BE2C (cell line): ENCODE data around the gene EXT2.

Experiments
- DNase-seq: peaks from one replicate; pipeline ENCODE4 v3.0.0-alpha.2; 2020
- H3K27me3 ChIP-seq: fragments of 250-450 bp; sonication (Bioruptor Pico); 2 replicates; pipeline ENCODE4 v1.5.1; 2020; ENCODE audit warnings: mild to moderate bottlenecking
- H3K36me3 ChIP-seq: fragments of 250-450 bp; sonication (Bioruptor Pico); 2 replicates; pipeline ENCODE4 v1.5.1; 2020; ENCODE audit warnings: mild to moderate bottlenecking
- H3K4me1 ChIP-seq: fragments of 250-450 bp; sonication (Bioruptor Pico); 2 replicates; pipeline ENCODE4 v1.5.1; 2020
- H3K4me3 ChIP-seq: 2 replicates; pipeline ENCODE4 v1.5.1; 2011; ENCODE audit warnings: low read depth, low read length
- H3K9me3 ChIP-seq: fragments of 250-450 bp; sonication (Bioruptor Pico); 2 replicates; pipeline ENCODE4 v1.5.1; 2020
- TF ChIP-seq, protein P1 (sequence below): IDR thresholded peaks from 2 replicates; pipeline ENCODE4 v1.5.1; 2012; ENCODE audit warnings: mild to moderate bottlenecking, low read depth, low read length

The EXT2 gene

DNA sequence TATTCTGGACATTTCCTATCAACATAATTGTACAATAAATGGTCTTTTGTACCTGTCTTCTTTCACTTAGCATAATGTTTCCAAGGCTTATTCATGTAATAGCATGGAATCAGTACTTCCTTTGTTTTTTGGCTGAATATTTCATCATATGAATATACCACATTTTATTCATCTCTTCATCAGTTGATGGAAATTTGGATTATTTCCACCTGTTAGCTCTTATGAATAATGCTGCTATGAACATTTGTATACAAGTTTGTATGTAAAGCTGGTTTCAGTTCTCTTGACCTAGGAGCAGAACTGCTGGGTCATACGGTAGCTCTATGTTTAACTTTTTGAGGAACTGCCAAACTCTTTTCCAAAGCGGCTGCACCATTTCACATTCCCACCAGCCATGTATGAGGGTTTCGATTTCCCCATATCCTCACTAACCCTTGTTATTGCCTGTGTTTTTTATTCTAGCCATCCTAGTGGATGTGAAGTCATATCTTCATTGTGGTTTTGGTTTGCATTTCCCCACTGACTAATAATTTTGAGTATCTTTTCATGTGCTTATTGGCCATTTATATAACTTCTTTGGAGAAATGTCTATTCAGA lies 20.9 kb downstream of the EXT2 start:
- Histone ChIP-seq H3K27me3 (no peaks in the 10 kb centered on the region), H3K4me1 (no peaks in the 10 kb centered on the region), H3K9me3 (no peaks in the 10 kb centered on the region), H3K36me3 (no peaks in the 10 kb centered on the region), H3K4me3 (no peak overlapping the region)
- TF ChIP-seq, protein P1, sequence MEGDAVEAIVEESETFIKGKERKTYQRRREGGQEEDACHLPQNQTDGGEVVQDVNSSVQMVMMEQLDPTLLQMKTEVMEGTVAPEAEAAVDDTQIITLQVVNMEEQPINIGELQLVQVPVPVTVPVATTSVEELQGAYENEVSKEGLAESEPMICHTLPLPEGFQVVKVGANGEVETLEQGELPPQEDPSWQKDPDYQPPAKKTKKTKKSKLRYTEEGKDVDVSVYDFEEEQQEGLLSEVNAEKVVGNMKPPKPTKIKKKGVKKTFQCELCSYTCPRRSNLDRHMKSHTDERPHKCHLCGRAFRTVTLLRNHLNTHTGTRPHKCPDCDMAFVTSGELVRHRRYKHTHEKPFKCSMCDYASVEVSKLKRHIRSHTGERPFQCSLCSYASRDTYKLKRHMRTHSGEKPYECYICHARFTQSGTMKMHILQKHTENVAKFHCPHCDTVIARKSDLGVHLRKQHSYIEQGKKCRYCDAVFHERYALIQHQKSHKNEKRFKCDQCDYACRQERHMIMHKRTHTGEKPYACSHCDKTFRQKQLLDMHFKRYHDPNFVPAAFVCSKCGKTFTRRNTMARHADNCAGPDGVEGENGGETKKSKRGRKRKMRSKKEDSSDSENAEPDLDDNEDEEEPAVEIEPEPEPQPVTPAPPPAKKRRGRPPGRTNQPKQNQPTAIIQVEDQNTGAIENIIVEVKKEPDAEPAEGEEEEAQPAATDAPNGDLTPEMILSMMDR, result no peak
- DNase-seq, result no peak

DNA sequence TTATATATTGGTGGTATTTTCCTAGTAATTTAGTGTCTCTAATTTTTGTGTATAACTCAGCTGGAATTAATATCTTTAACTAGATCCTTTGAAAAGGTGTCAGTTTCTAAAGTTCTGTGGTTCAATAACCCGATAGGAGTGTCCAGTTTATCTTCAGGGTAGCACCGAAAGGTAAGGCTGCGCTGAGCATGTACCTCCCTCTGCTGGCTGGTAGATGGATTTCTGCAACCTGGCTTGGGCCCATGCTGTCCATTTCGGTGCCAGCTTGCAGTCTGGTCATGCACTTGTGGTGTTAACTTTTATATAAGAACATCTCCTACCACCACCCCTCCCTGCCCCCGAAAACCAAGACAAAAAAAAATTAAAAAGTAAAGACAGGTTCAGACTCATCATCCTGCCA lies 24.7 kb downstream of the EXT2 start:
- no peaks in the 10 kb centered on the region for H3K4me1 ChIP-seq
- no peak overlapping the region for H3K4me3 ChIP-seq
- no peak for DNase-seq
- H3K9me3 ChIP-seq, result no peaks in the 10 kb centered on the region
- no peaks in the 10 kb centered on the region; the same call in 1 of the 2 replicates for H3K36me3 ChIP-seq
- TF ChIP-seq, protein P1, result peak; percentile 45; the same call in 1 of the 2 replicates
- no peaks in the 10 kb centered on the region for H3K27me3 ChIP-seq

DNA sequence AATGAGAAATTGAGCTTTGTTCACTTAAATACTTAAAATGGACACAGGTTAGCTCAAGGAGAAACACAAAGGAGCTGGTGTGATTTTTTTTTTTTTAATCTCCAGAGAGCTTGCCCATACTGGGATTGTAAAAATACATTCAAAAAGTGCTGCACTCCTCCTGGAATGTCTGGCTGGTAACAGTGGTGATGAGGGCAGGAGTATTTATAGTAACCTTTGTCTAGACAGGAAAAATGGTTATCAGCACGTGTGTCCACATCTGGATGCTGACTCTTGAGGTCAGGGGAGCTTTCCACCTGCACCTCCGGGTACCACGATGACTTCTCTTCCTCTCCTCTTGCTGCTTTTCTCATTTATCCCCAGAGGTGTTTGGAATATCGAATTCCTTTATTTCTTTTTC lies 30.1 kb downstream of the EXT2 start:
- H3K9me3 ChIP-seq, result no peaks in the 10 kb centered on the region
- TF ChIP-seq, protein P1, result no peak
- DNase-seq, result no peak
- no peaks in the 10 kb centered on the region for H3K27me3 ChIP-seq
- no peaks in the 10 kb centered on the region for H3K4me1 ChIP-seq
- H3K36me3 ChIP-seq, result no peaks in the 10 kb centered on the region; the same call in none of the 2 replicates
- no peak overlapping the region for H3K4me3 ChIP-seq

DNA sequence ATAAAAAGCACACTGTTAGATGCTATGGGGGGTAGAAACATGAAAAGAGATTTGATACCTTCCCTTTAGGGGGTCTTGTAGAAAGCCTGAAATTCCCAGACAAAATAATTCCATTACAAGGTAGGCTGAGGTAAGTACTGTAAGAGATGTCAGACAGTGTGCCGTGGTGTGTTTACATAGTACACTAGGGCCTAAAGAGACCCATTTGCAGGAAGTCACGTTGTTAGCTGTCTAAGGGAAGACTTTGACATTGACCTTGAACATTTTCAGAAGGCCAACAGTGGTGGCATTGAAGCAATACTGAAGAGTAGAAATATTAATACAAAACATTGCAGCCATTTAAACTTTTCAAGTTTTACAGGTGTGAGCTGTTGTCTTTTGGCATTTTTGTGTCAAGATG lies 30.8 kb downstream of the EXT2 start:
- TF ChIP-seq, protein P1, result no peak

DNA sequence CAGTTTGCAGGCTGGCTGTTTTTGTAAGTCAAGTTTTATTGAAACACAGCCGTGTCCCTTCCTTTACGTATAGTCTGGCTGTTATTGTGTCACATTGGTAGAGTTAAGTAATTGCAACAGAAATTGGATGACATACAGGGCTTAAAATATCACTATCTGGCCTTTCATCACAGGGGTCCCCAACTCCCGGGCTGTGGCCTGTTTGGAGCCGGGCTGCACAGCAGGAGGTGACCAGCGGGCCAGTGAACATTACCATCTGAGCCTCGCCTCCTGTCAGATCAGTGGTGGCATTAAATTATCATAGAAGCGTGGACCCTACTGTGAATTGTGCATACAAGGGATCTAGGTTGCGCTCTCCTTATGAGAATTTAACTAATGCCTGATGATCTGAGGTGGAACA lies 31.7 kb downstream of the EXT2 start:
- H3K4me1 ChIP-seq, result no peaks in the 10 kb centered on the region
- no peaks in the 10 kb centered on the region; the same call in none of the 2 replicates for H3K36me3 ChIP-seq
- H3K9me3 ChIP-seq, result no peaks in the 10 kb centered on the region
- H3K4me3 ChIP-seq, result no peak overlapping the region
- TF ChIP-seq, protein P1, result no peak
- H3K27me3 ChIP-seq, result no peaks in the 10 kb centered on the region
- no peak for DNase-seq

More for the DNA sequence above, 30.8 kb downstream of the EXT2 start:
- no peaks in the 10 kb centered on the region for H3K4me1 ChIP-seq
- no peak overlapping the region for H3K4me3 ChIP-seq
- no peaks in the 10 kb centered on the region; the same call in none of the 2 replicates for H3K36me3 ChIP-seq
- no peaks in the 10 kb centered on the region for H3K9me3 ChIP-seq
- no peaks in the 10 kb centered on the region for H3K27me3 ChIP-seq
- no peak for DNase-seq

DNA sequence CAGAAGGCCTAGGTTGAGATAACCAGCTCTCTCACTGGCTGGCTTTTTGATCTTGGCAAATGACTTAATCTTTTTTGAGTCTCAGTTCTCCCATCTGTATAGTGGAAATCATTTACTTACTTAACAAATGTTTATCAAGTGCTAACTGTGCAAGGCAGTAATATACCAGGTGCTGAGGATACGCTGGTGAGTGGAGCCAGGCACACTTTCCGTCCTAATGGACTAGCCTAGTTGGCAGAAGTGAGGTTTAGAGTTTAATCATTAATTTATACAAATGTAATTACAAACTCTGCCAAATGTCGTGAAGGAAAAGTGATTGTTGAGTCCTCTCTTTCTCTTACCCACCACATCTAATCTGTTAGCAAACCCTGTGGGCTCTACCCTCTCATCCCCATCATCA lies 33.3 kb downstream of the EXT2 start:
- TF ChIP-seq, protein P1, result no peak
- no peaks in the 10 kb centered on the region for H3K27me3 ChIP-seq
- no peaks in the 10 kb centered on the region for H3K9me3 ChIP-seq
- H3K4me1 ChIP-seq, result no peaks in the 10 kb centered on the region
- no peak overlapping the region for H3K4me3 ChIP-seq
- H3K36me3 ChIP-seq, result no peaks in the 10 kb centered on the region; the same call in none of the 2 replicates
- DNase-seq, result no peak
